Measurements from ENCODE around the gene TGFBR3.

The TGFBR3 gene

DNA sequence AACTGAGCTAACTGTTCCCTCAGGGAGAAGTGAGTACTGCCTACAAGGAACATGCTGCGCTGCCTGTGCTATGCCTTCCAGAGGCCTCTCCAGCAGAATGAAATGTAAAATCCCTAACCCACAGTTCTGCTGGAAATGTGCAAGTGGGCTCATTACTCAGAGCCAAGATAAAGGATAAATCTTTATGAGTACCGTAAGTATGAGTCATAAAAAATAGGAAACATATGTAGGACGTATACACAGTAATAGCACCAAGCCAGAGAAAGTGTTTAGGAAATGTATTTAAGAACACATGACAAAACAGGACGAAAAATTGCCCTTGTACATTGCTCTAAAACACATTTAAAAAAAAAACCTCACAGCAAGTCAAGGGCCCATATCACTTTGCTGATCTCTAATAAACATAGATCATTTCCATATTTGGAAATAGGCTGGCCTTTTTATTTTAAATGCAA lies 104.6 kb downstream of the TGFBR3 start:
- no peak for DNase-seq (ENCODE audit: low read depth in 2 of 2)

- no peak for DNase-seq (ENCODE audit: low read depth in 2 of 2)
Measured at GRCh38 chr1:91779548-91780021, 106.4 kb downstream of the TGFBR3 start.

DNA sequence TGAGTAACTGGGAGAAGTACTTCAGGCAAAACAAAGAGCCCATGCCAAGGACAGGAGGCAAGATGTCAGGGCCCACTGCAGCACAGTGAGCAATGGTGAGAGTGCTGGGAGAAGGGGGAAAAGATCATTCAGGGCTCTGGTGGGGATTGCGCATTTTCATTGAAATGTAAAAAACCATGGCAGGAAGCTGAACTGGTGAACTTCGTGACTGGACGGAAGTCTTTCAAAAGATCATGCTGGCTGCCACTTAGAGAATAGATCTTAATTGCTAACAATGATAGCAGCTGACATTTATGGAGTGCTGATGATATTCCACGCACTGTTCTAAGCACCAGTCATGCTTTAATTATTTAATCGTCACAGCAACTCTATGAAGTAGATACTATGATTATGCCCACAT lies 107.0 kb downstream of the TGFBR3 start:
- no peak for DNase-seq (ENCODE audit: low read depth in 2 of 2)

DNA sequence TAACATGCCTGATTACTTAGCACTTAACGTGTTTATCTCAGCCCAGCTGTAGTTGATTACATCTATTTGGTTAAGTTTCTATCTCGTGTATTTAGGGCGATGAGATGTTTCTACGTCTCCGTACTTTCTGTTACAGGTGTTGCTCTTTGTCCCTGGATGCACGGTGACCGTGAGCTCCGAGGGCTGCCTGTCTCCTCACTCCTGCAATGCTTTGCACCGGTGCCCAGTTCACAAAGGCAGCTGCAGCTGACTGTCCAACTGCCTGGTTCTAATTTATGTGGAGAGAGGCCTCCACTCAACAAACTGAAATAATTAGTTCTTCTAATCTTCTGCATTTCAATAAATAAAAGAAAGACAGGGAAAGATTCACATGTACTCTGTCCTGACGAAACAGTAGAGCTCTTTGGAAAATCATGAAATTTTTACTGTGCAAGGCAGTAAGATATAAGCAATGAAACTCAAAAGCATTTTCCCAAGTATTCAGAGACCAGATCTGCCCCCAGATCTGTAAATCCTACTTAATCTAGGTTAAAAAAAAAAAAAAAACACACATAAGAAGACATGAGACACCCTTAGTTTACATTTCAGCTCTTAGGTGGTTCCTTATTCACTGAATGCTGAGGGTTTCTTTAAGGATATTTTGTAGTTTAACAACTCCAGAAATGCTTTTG lies 108.2 kb downstream of the TGFBR3 start:
- no peak for DNase-seq (ENCODE audit: low read depth in 2 of 2)

GRCh38 chr1:91777196-91777595 lies 108.8 kb downstream of the TGFBR3 start:
- DNase-seq (ENCODE audit: low read depth in 2 of 2): no peak

- no peak for DNase-seq (ENCODE audit: low read depth in 2 of 2)
Measured at GRCh38 chr1:91776068-91776794, 109.7 kb downstream of the TGFBR3 start.

DNA sequence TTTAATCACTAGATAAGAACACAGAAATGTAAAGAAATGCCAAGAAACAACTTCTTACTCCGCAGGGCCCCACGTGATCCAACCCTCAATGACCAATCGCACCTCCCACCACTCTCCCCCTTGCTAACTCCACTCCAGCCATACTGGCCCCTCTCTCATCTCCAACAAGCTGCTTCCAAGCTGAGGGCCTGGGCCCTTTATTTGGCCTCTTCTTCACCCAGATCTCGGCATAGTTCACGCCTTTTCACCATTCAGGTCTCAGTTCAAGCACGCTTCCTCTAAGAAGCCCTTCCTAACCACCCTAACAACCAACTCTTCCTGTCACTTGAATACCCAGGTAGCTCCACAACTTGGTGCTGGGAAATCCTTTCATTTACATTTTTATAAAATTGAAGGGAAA lies 110.7 kb downstream of the TGFBR3 start:
- DNase-seq (ENCODE audit: low read depth in 2 of 2): no peak

DNA sequence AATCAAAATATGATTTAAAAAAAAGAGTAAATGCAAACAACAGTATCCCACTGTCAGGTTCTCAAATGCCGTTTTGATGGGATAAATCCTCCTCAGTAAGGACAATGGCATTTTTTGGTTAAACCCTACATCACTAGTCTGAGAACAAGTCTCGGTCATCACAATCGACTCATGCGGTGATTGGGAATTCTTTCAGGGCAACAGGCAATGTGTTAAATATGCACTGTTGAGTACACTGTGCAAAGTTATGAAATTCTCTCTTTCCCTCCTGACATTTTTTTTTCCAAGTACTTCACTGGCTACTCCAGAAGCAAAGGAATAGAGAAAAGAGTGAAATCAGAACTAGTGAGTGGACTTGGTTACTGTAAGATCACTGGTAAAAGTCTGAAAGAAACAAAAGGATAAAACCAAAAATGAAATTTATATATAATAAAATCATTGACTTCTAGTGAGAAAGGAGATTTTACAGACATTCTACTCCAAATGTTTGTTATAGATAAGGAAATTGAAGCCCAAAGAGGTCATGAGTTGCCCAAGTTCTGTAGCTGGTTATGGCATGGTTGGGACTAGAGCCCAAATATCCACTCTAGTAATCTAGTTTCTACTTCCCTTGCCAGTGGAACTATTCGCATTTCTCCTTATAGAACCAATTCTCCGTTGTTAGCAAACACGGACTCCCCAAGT lies 111.3 kb downstream of the TGFBR3 start:
- no peak for DNase-seq (ENCODE audit: low read depth in 2 of 2)

DNA sequence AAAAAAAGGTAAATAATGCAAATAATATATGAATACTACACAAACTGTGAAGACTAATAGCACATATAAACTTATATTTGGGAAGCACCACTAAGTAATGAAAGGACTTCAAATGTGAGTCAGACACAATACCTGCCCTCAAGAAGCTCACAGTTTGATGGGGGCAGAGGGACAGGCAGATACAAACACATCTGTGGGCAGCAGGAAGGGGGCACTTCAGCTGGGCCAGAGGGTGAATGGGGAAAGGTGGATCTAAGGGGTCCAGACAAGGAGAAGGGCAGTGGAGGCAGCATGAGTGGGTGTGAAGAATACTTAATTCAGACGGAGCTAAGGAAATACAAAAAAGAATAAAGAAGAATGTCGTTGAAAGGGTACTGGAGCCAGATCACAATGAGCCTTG lies 114.2 kb downstream of the TGFBR3 start:
- DNase-seq (ENCODE audit: low read depth in 2 of 2): no peak

DNA sequence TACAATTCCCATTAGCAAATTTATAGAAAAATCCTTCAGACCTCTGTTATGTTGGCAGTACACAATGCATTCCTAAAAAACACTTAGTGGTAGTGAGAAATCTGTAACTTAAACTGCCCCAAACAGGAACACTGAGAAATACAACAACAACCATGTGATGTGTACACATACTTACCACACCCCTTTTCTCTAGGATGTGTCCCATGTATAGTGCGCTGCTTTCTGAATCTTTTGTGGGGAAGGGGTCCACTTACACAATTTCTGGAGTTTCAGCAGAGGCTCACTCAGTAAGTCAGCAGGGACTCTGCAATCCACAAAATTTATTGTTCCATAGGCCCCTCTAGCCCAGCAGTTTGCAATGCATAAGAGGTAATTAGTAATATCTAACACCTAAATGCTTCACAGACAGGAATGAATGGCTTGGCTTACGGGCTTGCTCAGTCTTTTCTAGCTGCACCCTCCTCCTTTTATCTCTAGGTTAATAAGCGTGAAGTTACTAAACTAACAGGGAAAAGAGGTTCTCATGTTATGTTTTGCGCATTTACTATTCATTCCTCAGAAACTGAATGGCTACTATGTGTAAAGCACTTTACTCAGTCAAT lies 115.2 kb downstream of the TGFBR3 start:
- DNase-seq (ENCODE audit: low read depth in 2 of 2): no peak

GRCh38 chr1:91769742-91770141 lies 116.2 kb downstream of the TGFBR3 start:
- no peak for DNase-seq (ENCODE audit: low read depth in 2 of 2)

DNA sequence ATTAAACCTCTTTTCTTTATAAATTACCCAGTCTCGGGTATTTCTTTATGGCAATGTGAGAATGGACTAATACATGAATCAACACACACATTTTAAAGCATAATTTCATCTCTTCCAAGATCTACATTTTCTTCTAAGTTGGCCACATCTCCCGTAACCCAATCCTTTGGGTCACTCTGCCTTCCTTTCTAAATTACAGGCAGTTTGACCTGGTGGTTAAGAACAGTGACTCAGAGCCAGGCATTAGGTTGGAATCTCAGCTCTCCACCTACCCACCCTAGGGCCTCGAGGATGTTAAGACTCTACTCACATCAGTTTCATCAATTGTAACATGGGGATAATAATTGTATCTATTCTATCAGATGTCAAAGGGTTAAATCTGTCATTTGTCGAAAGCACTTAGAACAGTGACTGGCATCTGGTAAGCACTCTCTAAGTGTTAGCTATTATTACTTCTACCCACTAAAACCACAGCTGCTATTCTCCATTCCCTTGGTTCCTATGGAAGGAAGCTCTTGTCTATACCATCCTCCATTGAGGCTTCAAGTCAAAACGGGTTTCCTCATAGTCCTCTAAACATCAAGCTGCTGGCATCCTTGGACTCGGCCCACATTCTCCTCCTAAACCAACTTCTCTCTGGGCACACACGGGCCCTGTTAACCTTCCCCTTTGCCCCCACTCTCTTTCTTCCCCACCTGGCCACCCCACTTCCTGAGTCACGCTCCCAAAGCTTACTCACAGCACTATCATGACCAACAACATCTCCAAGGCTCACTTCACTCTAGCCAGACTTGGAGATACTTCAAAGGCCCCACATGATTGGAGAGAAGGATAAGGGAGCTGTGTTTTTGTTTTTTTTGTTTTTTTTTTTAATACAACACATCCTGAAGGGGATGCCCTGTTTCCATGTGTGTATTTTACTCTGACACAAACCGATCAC lies 116.9 kb downstream of the TGFBR3 start:
- no peak for DNase-seq (ENCODE audit: low read depth in 2 of 2)

DNA sequence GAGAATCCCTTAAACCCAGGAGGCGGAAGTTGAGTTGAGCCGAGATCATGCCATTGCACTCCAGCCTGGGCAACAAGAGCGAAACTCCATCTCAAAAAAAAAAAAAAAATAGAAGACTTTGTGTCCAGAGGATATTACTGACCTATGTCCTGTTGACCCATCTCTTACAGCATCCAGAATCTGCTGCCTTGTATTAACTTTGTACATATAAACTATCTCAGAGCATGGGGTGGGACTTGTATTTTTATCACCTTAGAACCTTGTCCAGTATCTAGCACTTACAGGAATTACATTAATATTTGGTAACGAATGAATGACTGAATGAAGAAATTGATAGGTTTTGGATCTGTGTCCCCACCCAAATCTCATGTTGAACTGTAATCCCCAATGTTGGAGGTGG lies 117.8 kb downstream of the TGFBR3 start:
- no peak for DNase-seq (ENCODE audit: low read depth in 2 of 2)

DNA sequence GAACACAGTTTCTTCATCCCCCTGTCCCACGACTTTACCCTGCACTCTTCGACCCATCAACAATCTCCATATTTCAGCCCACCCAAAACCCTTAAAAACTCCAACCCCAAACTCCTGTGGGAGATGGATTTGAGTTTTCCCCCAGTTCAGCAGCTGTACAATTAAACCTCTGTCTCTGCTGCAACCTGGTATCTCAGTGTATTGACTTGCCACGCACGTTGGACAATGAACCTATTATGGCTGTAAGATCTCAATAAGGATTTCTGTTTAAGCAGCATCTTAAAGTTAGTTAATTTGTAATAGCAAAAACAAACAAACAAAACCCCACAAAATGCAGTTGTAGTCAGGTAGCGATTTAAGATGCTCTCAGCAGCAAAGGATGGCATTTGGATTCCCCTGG lies 119.1 kb downstream of the TGFBR3 start:
- no peak for DNase-seq (ENCODE audit: low read depth in 2 of 2)

DNA sequence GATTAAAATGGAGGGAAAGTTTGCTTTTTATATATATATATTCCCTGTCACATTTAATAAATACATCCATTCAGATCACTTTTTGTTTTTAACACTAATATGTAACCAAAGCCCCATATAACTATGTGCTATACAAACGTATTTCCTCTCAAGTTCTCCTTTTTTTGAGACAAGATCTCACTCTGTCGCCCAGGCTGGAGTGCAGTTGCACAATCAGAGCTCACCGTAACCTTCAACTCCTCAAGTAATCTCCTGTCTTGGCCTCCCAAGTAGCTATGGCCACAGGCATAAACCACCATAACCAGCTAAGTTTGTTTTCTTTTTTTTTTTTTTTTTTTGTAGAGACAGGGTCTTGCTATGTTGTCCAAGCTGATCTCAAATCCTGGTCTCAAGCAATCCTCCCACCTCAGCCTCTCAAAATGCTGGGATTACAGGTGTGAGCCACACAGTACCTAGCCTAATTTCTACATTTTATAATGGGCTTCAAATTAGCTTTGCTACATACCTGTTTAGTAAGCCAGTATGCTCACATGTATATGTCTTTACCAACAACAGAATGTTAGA lies 120.0 kb downstream of the TGFBR3 start:
- DNase-seq (ENCODE audit: low read depth in 2 of 2): no peak

- no peak for DNase-seq (ENCODE audit: low read depth in 2 of 2)
Measured at GRCh38 chr1:91765293-91765692, 120.7 kb downstream of the TGFBR3 start.

GRCh38 chr1:91764471-91765115 lies 121.4 kb downstream of the TGFBR3 start:
- DNase-seq (ENCODE audit: low read depth in 2 of 2): no peak

DNA sequence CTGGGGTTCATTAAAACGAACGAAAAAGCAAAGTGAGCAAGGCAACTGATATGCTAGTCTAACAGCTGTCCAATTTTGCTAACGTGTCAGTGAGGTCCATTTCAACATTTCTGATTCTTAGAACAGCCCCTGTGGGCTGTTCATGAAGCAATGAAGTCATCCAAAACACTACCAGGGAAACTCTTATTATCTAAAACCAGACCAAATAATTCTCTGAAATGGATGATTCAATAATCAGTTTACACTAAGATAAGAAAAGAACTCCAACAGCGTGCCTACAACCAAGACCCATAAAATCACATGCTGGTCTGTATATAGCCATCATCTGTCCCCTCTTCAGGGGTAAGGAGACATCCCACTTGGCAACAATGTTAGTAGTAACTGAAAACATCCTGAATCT lies 122.7 kb downstream of the TGFBR3 start:
- DNase-seq (ENCODE audit: low read depth in 2 of 2): no peak

DNA sequence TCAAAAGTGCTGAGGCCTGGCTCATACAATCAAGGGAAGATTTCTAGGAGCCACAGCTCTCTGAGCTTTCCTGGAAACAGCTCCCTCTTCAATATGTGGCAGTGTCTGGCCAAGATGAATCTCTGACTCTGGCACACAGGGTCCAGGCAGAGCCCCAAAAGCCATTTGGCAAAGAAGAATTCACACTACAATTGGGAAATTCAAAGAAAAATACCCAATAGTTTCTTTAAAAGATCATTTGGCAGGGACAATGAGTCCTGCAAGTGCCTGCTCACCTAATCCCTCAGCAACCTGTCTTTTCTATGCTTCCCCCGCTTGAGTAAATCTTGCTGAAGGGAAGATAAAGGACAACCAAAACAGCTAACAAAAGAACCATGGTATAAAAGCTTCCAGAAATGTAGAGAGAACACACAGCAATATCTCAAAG lies 124.6 kb downstream of the TGFBR3 start:
- DNase-seq (ENCODE audit: low read depth in 2 of 2): no peak

DNA sequence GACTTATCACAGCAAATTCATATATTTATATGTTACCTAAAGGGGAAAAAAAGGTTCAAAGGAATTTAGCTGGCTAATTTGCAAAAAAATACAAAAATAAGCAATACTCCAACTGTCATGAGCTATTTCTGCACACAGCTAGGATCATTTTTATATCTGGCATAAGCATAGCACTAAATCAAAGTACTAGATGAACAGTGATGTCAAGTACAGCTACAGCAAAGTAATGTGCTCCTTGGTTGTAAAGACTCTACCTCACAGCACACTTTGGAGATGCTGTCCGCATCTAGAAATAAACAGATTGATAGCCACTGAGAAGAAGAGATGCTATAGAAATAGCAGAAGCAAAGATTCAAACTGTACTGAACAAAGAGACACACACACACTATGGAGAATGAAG lies 125.4 kb downstream of the TGFBR3 start:
- DNase-seq (ENCODE audit: low read depth in 2 of 2): no peak
